CD14-positive monocyte (primary cell): ENCODE measurements around the gene LARP4B. TPM values are rescaled to one million over a fixed set of nuclear protein-coding genes. Genes with fewer than 3 reads are reported as not detected.

Experiments
- DNase-seq, 3 donors: peaks; one replicate each; pipeline ENCODE4 v3.0.0-alpha.2; 2011 to 2022
- H2AFZ ChIP-seq: 2 replicates; pipeline ENCODE4 v1.6.0; 2012; ENCODE audit warnings: mild to moderate bottlenecking, low read depth, low read length, inconsistent platforms; ENCODE audit not compliant: insufficient read depth, poor library complexity, severe bottlenecking
- H3K27ac ChIP-seq, 2 donors: 1 replicate in 1 of 2; 2 replicates in 1 of 2; pipeline ENCODE4 v1.5.1; 2012 to 2013; ENCODE audit warnings: low read length in 2 of 2, control low read depth in 1 of 2, inconsistent platforms in 1 of 2, low read depth in 1 of 2, mild to moderate bottlenecking in 1 of 2
- H3K27me3 ChIP-seq, 2 donors: one replicate each; pipeline versions ENCODE4 v1.6.0 to v1.6.1; 2011 to 2013; ENCODE audit warnings: low read length in 2 of 2; ENCODE audit not compliant: control insufficient read depth in 2 of 2, insufficient read depth in 2 of 2
- H3K36me3 ChIP-seq, 2 donors: replicated peaks in 1 of 2; 1 replicate in 1 of 2; 2 replicates in 1 of 2; pipeline versions ENCODE4 v1.5.1 to v1.6.1; 2012 to 2013; ENCODE audit warnings: low read length in 2 of 2, control low read depth in 1 of 2, inconsistent platforms in 1 of 2, mild to moderate bottlenecking in 1 of 2; ENCODE audit not compliant: insufficient read depth in 2 of 2, control insufficient read depth in 1 of 2
- H3K4me1 ChIP-seq, 2 donors: 1 replicate in 1 of 2; 2 replicates in 1 of 2; pipeline versions ENCODE4 v1.5.1 to v1.6.1; 2012 to 2013; ENCODE audit warnings: low read length in 2 of 2, control low read depth in 1 of 2, inconsistent platforms in 1 of 2, mild to moderate bottlenecking in 1 of 2, moderate library complexity in 1 of 2; ENCODE audit not compliant: insufficient read depth in 2 of 2, control insufficient read depth in 1 of 2
- H3K4me2 ChIP-seq: replicated peaks from 2 replicates; pipeline ENCODE3; 2012; ENCODE audit warnings: low read length, moderate library complexity, mild to moderate bottlenecking; ENCODE audit not compliant: poor library complexity, severe bottlenecking; ENCODE audit errors: extremely low read depth
- H3K4me3 ChIP-seq, 3 experiments: fragments of 200-600 bp in 1 of 3; sonication (generic) in 1 of 3; replicated peaks in 1 of 3; 1 replicate in 2 of 3; 2 replicates in 1 of 3; pipeline ENCODE4 v1.5.1; 2011 to 2013; ENCODE audit warnings: low read length in 3 of 3, mild to moderate bottlenecking in 3 of 3, control low read depth in 2 of 3, low read depth in 2 of 3, inconsistent platforms in 1 of 3, moderate library complexity in 1 of 3
- H3K79me2 ChIP-seq: 2 replicates; pipeline ENCODE4 v1.6.0; 2012; ENCODE audit warnings: mild to moderate bottlenecking, control low read depth, inconsistent platforms, low read length, moderate library complexity; ENCODE audit not compliant: insufficient read depth
- H3K9ac ChIP-seq: 2 replicates; pipeline ENCODE4 v1.6.0; 2017; ENCODE audit warnings: low read length, mild to moderate bottlenecking; ENCODE audit not compliant: insufficient read depth, poor library complexity, severe bottlenecking
- H3K9me3 ChIP-seq, 2 donors: replicated peaks in 1 of 2; 1 replicate in 1 of 2; 2 replicates in 1 of 2; pipeline versions ENCODE4 v1.5.1 to v1.6.1; 2012 to 2013; ENCODE audit warnings: low read length in 2 of 2, control low read depth in 1 of 2; ENCODE audit not compliant: control insufficient read depth in 1 of 2, insufficient read depth in 1 of 2
- H4K20me1 ChIP-seq: 2 replicates; pipeline ENCODE4 v1.6.0; 2012; ENCODE audit warnings: mild to moderate bottlenecking, low read length, control low read depth, moderate library complexity; ENCODE audit not compliant: insufficient read depth
- H3K27ac Mint-ChIP-seq, 7 donors: one replicate each; pipeline ENCODE4 v1.8.0; 2020; ENCODE audit warnings: mild to moderate bottlenecking in 7 of 7, mixed read lengths in 7 of 7, moderate library complexity in 6 of 7, inconsistent platforms in 2 of 7
- H3K27me3 Mint-ChIP-seq, 3 donors: one replicate each; pipeline ENCODE4 v1.8.0; 2021 to 2022; ENCODE audit warnings: low read depth in 3 of 3, mild to moderate bottlenecking in 3 of 3, mixed read lengths in 3 of 3, moderate library complexity in 3 of 3, inconsistent platforms in 1 of 3
- H3K36me3 Mint-ChIP-seq, 2 donors: one replicate each; pipeline ENCODE4 v1.8.0; 2020; ENCODE audit warnings: mixed read lengths in 2 of 2, inconsistent platforms in 1 of 2, mild to moderate bottlenecking in 1 of 2
- H3K4me1 Mint-ChIP-seq: one replicate; pipeline ENCODE4 v1.8.0; 2020; ENCODE audit warnings: mild to moderate bottlenecking, mixed read lengths
- H3K4me3 Mint-ChIP-seq, 2 donors: one replicate each; pipeline ENCODE4 v1.8.0; 2020; ENCODE audit warnings: mild to moderate bottlenecking in 2 of 2, mixed read lengths in 2 of 2, moderate library complexity in 1 of 2
- H3K9me3 Mint-ChIP-seq, 7 donors: one replicate each; pipeline ENCODE4 v1.8.0; 2020 to 2022; ENCODE audit warnings: mixed read lengths in 7 of 7, mild to moderate bottlenecking in 6 of 7, moderate library complexity in 6 of 7, inconsistent platforms in 2 of 7
- CTCF ChIP-seq: fragments of 200-600 bp; IDR thresholded peaks from one replicate; pipeline ENCODE4 v1.8.0; 2022; ENCODE audit warnings: antibody characterized with exemption, mild to moderate bottlenecking
- WGBS: methylation state at CpG from one replicate; pipeline ENCODE4 v1.1.5; 2013; ENCODE audit warnings: missing lambda C conversion rate; ENCODE audit not compliant: insufficient coverage; 5-methylcytosine and 5-hydroxymethylcytosine counted together
- intact Hi-C, 2 donors: fragments of 100-400 bp; cut with micrococcal nuclease; formaldehyde crosslinking; loops; one replicate each; pipeline versions ENCODE4 v1.15.0 to v1.15.1; 2023
- polyA plus RNA-seq, 3 donors: library from polyadenylated mRNA; depleted of rRNA in 1 of 3; unstranded in 2 of 3; stranded (reverse) in 1 of 3; fragments of 300-500 nt in 2 of 3; fragments of >200 nt in 1 of 3; fragmentation: Illumina TruSeq in 2 of 3; gene quantifications; 1 replicate in 2 of 3; 2 replicates in 1 of 3; pipeline ENCODE4 v1.2.3, GENCODE V29; 2012 to 2021

The LARP4B gene
- polyA plus RNA-seq, 3 donors: 17.2 to 52.3 (median 33.0) TPM

- DNase-seq: no peak
- no peak for TF ChIP-seq CTCF
- Histone ChIP-seq H3K4me2 (no peak overlapping the region), H3K4me3 (no peak overlapping the region), H3K9me3 (no peaks in the 10 kb centered on the region), H3K27ac (no peak overlapping the region), H3K36me3 (peaks cover 78 to 94% of the 10 kb centered on the region in 2 donors), H2AFZ (no peak overlapping the region), H4K20me1 (peaks cover 31% of the 10 kb centered on the region), H3K9ac (no peak overlapping the region), H3K4me1 (peaks cover 0 to 2% of the 10 kb centered on the region in 2 donors), H3K79me2 (no peaks in the 10 kb centered on the region), H3K27me3 (no peaks in the 10 kb centered on the region)
- peaks cover 0 to 2% (median 0%) of the 10 kb centered on the region in 7 donors for H3K9me3 Mint-ChIP-seq
- no peak overlapping the region for H3K27ac Mint-ChIP-seq
- intact Hi-C loops: loop anchor here in 1 of 2 donors (5.0 kb wide), 1 partner anchor 293 kb away; no protein-coding TSS in a partner anchor
- peaks cover 0 to 3% (median 0%) of the 10 kb centered on the region in 3 donors for H3K27me3 Mint-ChIP-seq
- WGBS: 79% methylated on average over 8 of the region's 16 CpGs
- H3K4me3 Mint-ChIP-seq: no peak overlapping the region
- peaks cover 4% of the 10 kb centered on the region for H3K4me1 Mint-ChIP-seq
- peaks cover 80 to 95% of the 10 kb centered on the region in 2 donors for H3K36me3 Mint-ChIP-seq
Measured at GRCh38 chr10:810351-810846, 121.1 kb downstream of the LARP4B start.

DNA sequence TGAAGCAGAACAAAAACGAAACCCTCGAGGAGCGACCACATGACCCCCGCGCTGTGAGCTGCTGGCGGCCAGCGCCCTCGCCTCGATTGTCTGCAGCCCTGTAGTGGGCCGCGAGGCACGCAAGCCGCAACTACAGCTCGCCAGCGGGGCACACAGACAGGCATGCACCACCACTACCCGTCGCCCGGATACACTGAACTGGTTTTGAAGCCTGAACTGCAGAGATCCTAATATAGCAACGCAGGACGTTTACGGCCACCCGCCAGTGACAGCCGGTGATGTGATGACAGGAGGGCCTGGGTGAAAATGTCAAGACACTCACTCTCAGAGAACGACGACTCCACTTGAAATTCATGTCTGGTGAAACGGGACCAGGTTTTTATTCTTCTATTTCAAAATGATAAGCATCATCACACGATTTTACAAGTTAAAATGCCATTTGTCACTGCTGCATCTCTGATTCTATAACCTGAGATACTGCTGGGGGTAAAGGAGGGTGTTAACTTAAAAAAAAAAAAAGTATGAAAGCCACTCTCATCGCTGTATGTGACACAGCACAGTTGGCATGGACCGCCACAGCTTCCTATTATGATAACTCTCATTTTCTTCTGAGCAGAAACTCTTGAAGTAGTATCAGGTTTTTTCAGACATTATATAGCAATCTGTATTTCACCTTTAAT is 121.7 kb downstream of the LARP4B start:
- Mint-ChIP-seq H3K36me3 (peaks cover 74 to 89% of the 10 kb centered on the region in 2 donors), H3K27ac (no peak overlapping the region), H3K27me3 (peaks cover 0 to 3% (median 0%) of the 10 kb centered on the region in 3 donors), H3K9me3 (peaks cover 0 to 2% (median 0%) of the 10 kb centered on the region in 7 donors), H3K4me1 (peaks cover 6% of the 10 kb centered on the region), H3K4me3 (no peak overlapping the region)
- Histone ChIP-seq H3K9ac (no peak overlapping the region), H2AFZ (no peak overlapping the region), H3K4me2 (no peak overlapping the region), H3K79me2 (no peaks in the 10 kb centered on the region), H3K27me3 (no peaks in the 10 kb centered on the region), H4K20me1 (peaks cover 35% of the 10 kb centered on the region), H3K36me3 (peaks cover 72 to 88% of the 10 kb centered on the region in 2 donors), H3K4me3 (no peak overlapping the region), H3K4me1 (peaks cover 4 to 8% of the 10 kb centered on the region in 2 donors), H3K9me3 (no peaks in the 10 kb centered on the region), H3K27ac (no peak overlapping the region)
- WGBS: 98% methylated on average over 23 of the region's 29 CpGs
- no peak for TF ChIP-seq CTCF
- intact Hi-C loops: loop anchor here in 1 of 2 donors (5.0 kb wide), 1 partner anchor 293 kb away; no protein-coding TSS in a partner anchor
- DNase-seq: no peak
